Suppressor macrophage (primary cell): Measurements from ENCODE around the gene SLC10A1.

Experiments
- DNase-seq, 4 experiments: peaks; one replicate each; pipeline ENCODE4 v3.0.0-alpha.2; 2020 to 2022

Gene SLC10A1

GRCh38 chr14:69808919-69809808 lies 12.1 kb upstream of the SLC10A1 start:
- no peak for DNase-seq

GRCh38 chr14:69807192-69807591 lies 10.2 kb upstream of the SLC10A1 start:
- no peak for DNase-seq

- DNase-seq, result no peak
Observed at GRCh38 chr14:69804902-69805301, 7.9 kb upstream of the SLC10A1 start.

GRCh38 chr14:69803753-69804152 lies 6.7 kb upstream of the SLC10A1 start:
- DNase-seq, result no peak

GRCh38 chr14:69798339-69798735 lies 1.3 kb upstream of the SLC10A1 start:
- DNase-seq, result no peak

- no peak for DNase-seq
Observed at GRCh38 chr14:69797573-69798338, 715 bp upstream of the SLC10A1 start.

- DNase-seq, result no peak
Observed at GRCh38 chr14:69795691-69796090, 1.4 kb downstream of the SLC10A1 start.

GRCh38 chr14:69794791-69795190 lies 2.2 kb downstream of the SLC10A1 start:
- no peak for DNase-seq

- DNase-seq, result no peak
Observed at GRCh38 chr14:69792887-69793421, 4.1 kb downstream of the SLC10A1 start.

- DNase-seq, result no peak
Observed at GRCh38 chr14:69789118-69789640, 7.9 kb downstream of the SLC10A1 start.

GRCh38 chr14:69786603-69787002 lies 10.4 kb downstream of the SLC10A1 start:
- no peak for DNase-seq

GRCh38 chr14:69784942-69785341 lies 12.1 kb downstream of the SLC10A1 start:
- DNase-seq, result no peak

GRCh38 chr14:69780952-69781351 lies 16.1 kb downstream of the SLC10A1 start:
- no peak for DNase-seq

GRCh38 chr14:69780092-69780491 lies 16.9 kb downstream of the SLC10A1 start:
- DNase-seq, result no peak

- no peak for DNase-seq
Observed at GRCh38 chr14:69779088-69779487, 18.0 kb downstream of the SLC10A1 start.

- DNase-seq, result no peak
Observed at GRCh38 chr14:69776875-69777453, 20.1 kb downstream of the SLC10A1 start.

GRCh38 chr14:69775012-69775411 lies 22.0 kb downstream of the SLC10A1 start:
- DNase-seq, result no peak

GRCh38 chr14:69773571-69774276 lies 23.3 kb downstream of the SLC10A1 start:
- no peak for DNase-seq

- DNase-seq, result no peak
Observed at GRCh38 chr14:69772082-69773017, 24.7 kb downstream of the SLC10A1 start.

GRCh38 chr14:69771136-69771535 lies 25.9 kb downstream of the SLC10A1 start:
- DNase-seq, result no peak

- no peak for DNase-seq
Observed at GRCh38 chr14:69770559-69770958, 26.5 kb downstream of the SLC10A1 start.
